ENCODE measurements around the gene ZBTB25.

DNA sequence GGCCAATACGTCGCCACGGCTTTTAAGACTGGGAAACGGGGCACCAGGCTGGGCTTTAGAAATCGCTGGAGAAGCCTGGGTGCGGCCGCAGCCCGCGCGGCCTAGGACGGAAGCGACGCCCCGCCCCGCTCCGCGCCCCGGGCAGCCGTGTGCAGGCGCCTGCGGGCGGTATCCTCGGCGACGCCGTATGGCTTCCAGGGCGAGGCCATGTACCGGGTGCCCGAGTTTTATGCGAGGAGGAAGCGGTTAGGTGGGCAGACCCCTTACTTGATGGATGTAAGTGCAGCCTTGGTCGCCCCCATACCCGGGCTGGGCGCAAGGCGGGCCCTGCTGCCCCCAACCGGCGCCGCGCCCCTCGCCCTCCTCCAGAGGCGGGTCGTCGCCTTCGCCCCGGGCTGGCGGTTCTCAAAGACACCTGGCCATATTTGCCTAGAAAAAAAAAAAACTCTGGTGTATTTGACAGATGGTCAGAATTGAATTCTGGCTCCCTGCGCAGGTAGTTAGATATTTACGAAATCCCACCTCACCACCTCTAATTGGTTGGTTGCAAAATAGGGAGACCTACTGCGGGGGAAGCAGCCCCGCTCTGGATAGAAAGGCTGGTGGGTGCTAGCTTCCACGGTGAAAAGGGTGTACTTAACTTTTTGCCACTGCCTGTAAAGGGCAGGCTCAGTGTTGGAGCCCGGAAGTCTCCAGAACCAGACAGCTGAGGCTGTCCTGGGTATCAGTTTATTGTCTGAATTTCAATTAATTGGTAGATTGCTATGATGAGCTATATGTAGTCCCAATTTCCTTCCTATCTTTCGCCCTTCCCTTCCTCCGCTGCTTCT is 46.4 kb upstream of the ZBTB25 start, which contains the start of gene PPP1R36:
- TF ChIP-seq POLR2A (IDR thresholded peaks at IDR 0.05) = no peak
- TF ChIP-seq, protein P1, sequence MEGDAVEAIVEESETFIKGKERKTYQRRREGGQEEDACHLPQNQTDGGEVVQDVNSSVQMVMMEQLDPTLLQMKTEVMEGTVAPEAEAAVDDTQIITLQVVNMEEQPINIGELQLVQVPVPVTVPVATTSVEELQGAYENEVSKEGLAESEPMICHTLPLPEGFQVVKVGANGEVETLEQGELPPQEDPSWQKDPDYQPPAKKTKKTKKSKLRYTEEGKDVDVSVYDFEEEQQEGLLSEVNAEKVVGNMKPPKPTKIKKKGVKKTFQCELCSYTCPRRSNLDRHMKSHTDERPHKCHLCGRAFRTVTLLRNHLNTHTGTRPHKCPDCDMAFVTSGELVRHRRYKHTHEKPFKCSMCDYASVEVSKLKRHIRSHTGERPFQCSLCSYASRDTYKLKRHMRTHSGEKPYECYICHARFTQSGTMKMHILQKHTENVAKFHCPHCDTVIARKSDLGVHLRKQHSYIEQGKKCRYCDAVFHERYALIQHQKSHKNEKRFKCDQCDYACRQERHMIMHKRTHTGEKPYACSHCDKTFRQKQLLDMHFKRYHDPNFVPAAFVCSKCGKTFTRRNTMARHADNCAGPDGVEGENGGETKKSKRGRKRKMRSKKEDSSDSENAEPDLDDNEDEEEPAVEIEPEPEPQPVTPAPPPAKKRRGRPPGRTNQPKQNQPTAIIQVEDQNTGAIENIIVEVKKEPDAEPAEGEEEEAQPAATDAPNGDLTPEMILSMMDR (IDR thresholded peaks at IDR 0.05) = peak in 2 of 6 experiments; percentile 19 to 20

Data from upper lobe of left lung (tissue), 4 donors.